ENCODE data around the gene NARS2.
"Not testable (repeated sequence)": the region's sequence is repeated elsewhere in the genome, so short reads cannot be mapped to it uniquely, and the experiment has no call there.

Gene NARS2

DNA sequence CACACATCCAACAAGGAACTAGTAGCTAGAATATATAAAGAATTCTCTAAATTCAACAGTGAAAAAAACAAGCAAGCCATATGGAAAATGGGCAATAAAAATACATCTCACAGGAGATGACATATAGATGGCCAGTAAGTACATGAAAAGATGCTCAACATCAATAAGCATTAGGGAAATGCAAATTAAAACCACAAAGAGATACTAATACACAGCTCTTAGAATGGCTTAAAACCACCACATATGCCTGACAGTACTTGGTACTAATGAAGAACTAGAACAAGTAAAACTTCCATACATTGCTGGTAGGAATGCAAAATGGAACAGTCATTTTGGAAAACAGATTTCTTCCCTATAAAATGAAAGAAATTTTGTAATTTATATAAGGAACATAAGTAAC, 85.5 kb downstream of the NARS2 start:
- no peak for DNase-seq (ENCODE audit: low read depth in 2 of 2)

DNA sequence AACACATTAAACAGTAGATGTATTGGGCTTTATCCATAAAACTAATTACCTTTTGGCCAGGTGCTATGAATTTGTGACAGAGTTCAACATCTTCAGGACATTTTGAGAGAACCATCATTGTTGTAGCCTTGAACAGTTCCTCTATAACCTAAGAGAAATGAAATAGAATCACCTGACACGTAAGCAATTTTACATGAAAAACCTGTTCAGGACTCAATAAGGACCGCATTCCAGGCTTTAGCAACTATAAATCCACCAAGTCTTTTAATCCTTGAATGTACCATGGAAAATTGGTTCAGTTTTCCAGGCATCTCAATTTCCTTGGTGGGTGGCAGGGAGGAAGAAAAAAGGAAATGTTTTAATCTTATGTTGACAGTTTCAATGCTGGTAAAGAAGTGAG, 96.1 kb downstream of the NARS2 start:
- DNase-seq (ENCODE audit: low read depth in 2 of 2) = no peak

DNA sequence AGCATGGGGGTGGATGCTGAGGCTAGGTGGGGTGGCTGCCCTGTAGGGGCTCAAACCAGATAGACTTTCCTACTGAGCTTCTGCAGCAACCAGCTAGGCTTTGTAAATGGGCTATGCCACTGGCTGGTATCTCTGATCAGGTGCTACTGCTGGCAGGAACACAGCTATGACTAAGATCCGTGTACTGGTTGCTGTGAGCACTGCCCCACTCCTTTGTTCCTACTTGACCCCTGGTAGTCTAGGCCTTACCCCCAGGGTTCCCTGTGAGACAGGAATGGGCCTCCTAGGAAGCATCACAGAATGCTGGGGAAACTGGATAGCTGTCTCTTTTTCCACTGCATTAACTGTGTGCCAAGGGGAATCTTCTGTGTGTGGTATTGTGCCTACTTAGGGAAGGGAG, 98.6 kb downstream of the NARS2 start:
- DNase-seq (ENCODE audit: low read depth in 2 of 2) = no peak

DNA sequence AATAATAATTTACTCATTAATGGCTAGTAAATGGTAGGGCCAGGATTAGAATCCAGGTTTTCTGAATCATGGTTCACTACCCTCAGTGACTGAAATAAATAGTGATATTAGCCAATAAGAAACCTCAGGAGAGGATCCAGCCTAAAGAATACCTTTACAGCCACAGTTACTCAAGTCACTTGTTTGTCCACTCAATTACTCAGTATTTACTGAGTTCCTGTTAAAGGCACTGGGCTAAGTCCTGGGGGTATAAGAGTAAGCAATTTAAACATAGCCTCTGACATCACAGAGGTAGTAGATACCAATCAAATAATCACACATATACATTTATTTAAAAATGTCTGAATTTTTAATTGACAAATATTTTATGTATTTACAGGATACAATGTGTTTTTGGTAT, 100.2 kb downstream of the NARS2 start:
- DNase-seq (ENCODE audit: low read depth in 2 of 2) = no peak

DNA sequence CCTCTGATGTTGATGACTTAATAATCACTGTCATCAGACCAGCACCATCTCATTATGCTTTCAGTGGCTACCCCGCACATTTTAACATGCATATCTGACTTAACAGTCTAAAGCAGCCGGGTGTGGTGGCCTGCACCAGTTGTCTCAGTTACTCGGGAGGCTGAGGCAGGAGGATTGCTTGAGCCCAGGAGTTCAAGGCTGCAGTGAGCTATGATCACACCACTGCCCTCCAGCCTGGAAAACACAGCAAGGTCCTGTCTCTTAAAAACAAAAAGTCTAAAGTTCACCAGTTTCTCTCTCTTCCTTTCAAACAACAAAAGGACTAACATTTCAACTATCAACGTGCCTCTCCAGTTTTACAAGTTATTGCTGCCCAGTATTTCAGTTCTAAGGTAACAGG, 101.8 kb downstream of the NARS2 start:
- no peak for DNase-seq (ENCODE audit: low read depth in 2 of 2)

DNA sequence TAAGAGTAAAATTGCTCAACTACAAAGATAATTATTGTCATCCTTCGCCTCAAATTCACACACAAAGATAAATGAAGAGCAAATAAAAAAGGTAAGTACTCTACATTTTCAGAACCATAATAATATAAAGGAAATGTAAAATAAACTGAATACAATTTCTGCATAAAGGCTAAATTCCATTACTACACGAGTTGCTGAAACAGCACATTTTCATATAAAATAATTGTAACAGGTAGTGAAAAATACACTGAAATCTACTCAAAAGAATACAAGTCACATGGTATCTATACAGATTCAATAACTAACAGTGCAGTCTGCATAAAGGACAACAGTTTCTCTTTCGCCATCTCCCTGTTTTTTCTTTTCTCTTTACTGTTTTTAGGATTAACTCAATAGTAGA, 102.3 kb downstream of the NARS2 start:
- no peak for DNase-seq (ENCODE audit: low read depth in 2 of 2)

DNA sequence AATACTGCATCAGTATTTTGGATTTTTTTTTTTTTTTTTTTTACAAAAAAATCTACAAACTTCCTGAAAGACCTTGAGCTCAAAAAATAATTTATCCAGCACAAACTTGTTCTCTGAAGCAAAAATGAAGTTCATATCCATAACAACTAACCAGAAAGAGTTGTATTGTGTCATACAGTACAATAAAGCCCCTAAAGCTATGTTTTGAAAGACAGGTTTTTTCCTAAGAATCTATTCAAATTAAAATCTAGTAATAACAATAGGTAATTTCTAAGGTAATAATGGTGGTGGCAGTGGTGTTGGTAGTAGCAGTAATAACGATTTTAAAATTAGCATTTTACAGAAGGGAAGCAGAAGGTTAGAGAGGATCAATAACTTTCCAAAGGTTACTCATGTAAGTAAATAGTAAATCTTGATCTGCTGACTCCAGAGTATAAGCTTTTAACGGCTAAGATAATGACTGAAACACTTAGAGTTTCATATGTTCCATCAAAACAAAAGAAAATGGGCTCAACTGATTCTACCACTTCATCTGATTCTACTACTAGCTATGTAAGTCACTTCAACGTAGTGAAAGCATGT, 103.7 kb downstream of the NARS2 start:
- no peak for DNase-seq (ENCODE audit: low read depth in 2 of 2)

DNA sequence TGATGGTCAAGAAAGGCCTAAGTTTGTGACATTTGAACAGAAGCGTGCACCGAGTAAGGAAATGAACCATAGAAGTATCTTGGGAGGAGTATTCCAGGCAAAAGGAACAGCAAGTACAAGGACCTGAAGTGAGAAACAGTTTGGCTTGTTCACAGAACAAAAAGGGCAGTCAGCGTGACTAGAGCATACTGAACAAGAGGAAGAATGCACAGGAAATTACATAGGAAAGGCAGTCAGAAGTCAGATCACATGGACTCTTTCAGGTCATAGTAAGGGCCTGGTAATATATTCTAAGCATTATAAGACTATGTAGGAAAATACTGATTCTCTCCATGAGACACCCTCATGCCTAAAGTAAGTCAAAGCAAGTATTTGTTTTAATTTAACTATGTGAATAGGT, 104.8 kb downstream of the NARS2 start:
- no peak for DNase-seq (ENCODE audit: low read depth in 2 of 2)

DNA sequence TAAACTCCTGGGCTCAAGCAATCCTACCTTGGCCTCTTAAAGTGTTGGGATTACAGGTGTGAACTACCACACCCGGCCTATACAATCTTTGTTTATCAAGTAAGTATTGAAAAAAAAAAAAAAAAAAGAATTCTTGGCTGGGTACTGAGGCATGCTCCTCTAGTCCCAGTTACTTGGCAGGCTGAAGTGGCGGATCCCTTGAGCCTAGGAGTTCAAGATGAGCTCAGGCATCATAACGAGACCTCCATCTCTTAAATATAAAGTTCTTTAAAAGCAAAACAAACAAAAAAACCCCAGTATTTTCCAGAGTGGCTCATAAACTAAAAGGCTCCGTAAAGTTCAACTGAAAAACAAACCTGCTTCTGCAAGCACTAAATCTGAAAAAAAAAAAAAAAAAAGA, 106.7 kb downstream of the NARS2 start:
- no peak for DNase-seq (ENCODE audit: low read depth in 2 of 2)

DNA sequence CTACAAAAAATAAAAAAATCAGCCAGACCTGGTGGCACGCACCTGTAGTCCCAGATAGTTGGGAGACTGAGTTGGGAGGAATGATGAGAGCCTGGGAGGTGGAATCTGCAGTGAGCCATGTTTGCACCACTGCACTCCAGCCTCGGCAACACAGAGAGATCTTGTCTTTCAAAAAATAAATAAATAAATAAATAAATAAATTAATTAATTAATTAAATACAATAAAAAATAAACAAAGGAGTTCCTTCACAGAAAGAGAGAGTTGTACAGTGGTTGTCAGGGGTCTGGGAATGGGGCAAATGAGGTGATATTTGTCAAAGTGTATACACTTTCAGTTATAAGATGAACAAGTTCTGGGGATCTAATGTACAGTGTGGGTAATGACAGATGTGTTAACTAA, 107.3 kb downstream of the NARS2 start:
- DNase-seq (ENCODE audit: low read depth in 2 of 2) = no peak

DNA sequence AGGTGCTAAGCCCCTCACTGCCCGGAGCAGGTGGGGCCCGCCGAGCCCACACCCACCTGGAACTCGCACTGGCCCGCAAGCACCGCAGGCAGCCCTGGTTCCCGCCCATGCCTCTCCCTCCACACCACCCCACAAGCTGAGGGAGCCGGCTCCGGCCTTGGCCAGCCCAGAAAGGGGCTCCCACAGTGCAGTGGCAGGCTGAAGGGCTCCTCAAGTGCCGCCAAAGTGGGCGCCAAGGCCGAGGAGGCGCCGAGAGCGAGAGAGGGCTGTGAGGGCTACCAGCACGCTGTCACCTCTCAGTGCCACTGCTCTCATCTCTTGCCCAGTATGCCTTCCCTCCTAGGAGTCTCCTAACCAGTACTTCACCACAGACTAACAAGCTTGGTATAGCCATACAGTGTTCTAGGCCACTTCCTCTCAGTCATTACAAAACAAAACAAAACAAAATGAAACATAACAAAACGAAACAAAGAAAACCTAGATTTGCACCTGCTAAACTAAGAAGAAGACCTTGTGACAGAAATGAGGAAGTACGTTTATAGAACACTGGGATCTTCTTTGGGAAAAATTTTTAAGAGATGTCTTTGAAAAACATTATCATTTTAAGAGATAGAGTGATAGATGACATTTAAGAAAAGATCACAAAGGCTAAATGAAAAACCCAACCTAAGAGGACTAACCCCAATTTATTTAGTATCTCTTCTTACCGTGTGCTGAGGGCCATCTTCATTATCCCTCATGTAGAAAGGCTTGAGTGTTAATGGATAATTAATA, 109.3 kb downstream of the NARS2 start:
- DNase-seq (ENCODE audit: low read depth in 2 of 2) = no peak

DNA sequence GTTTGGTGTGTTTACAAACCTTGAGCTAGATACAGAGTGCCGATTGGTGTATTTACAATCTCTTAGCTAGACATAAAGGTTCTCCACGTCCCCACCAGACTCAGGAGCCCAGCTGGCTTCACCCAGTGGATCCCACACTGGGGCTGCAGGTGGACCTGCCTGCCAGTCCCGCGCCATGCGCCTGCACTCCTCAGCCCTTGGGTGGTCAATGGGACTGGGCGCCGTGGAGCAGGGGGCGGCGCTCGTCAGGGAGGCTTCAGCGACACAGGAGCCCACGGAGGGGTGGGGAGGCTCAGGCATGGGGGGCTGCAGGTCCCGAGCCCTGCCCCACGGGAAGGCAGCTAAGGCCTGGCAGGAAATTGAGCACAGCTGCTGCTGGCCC, 109.9 kb downstream of the NARS2 start:
- DNase-seq (ENCODE audit: low read depth in 2 of 2) = not testable (repeated sequence)

DNA sequence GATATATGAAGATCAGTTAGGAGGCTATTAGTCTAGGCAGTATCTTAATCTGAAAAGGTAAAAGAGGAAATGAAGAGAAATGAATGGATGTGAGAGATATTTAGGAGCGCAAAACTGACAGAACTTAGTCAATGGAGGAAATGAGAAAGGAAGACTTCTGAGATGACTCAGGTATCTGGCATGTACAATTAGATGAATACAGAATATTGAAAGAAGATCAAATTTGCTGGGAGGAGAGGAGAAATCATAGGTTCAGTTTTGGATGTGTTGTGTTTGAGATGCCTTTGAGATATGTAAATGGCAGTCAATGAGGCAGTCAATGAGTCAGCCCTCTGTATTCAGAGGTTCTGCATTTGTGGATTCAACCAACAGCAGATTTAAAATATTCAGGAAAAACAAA, 114.2 kb downstream of the NARS2 start:
- no peak for DNase-seq (ENCODE audit: low read depth in 2 of 2)

DNA sequence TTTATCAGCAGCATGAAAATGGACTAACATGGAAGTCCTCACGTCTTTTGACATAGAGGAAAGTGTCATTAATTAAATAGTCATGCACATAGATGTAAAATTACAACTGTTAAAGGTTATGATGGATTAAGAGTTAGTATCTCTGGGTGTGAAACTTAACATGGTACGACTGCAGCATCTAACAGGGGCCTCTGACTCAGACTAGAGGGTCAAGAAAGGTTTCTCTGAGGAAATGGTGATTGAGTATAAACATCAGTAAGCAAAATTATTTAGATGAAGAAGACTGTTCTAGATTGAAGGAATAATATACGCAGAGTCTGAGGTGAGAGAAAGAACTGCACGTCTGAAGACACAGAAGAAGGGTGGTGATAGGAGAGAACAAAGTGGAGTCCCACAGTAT, 114.9 kb downstream of the NARS2 start:
- DNase-seq (ENCODE audit: low read depth in 2 of 2) = no peak

DNA sequence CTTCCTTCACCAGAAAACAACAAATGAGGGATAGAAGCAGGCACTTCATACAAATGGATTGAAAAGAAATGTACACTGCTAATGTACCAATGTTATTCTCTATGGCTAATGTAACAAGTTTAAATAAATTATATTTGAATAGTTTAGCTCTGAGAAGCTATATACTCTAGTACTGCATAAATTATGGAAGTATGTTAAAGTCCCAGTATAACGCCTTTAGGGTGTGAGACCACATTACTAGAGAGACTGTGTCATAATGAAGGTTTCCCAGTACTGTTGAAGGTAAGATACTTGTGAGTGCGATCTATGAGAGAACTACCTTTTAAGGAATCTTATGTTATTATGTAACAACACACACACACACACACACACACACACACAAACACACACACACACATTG, 117.2 kb downstream of the NARS2 start:
- no peak for DNase-seq (ENCODE audit: low read depth in 2 of 2)

DNA sequence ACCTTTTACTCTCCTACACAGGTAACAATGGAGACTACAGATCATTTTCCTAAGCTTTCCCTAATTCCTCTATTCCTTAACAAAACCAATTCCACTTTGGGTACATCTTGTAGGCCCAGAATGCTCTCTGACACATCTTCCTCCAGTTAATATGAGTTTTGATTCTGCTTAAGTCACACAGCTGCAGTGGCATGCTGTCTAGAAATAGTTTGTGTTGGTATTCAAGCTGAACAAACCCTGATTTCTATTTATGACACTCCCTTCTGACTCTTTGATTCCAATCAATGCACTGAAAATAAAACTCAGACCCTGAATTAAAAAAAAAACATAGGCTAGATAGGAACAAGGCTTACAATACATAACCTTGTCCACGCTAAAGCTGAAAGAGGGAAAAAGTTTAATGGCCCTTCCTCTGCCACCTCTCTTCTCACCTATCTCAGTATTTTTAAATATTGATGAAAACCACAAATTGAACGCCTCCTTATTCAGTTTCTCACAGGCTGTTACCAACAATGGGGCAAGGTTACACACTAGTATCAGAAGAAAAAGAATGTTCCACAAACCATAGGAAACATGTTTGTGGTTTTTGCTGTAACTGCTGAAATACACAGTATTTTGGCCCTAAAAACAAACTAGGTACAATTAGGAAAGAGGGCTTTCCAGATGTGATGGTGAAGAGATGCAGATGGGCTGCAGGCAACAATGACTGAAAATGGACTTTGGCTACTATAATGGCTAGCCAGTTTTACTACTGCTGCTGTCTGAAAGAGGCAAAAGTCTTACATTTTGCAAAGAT, 121.3 kb downstream of the NARS2 start:
- no peak for DNase-seq (ENCODE audit: low read depth in 2 of 2)

DNA sequence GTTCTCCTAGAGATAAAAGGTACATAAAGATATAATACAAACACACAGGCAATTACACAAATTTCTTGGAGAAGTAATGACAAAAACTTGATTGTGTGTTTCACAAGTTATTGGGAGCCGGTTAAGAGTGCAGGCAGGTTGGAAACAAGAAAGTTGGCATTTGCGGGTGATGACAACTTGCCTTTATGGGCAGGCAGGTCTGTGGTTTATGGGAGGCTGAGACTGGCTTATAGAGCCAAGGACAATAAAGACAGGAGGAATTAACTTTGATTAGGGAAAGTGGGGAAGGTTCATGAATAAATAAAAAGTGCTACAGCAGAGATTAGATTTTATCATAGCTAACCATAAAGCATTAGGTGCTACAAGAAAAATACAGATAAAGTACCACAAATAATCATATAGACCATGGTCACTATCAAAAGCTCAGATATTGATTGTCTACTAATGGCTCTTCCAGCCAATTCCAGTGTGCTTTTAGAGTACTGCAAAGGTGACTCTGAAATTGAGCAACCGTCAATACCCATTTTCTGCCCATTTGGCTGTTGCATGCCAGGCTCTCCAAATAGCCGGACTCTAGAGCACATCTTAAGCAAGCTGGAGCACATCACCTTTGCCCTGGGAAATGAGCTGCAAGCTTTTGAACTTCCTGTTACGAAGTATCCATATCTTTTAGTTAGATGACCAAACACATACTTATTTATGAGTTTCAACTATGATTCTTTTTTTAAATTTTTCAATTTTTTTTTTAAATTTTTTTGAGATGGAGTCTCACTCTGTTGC, 123.1 kb downstream of the NARS2 start:
- no peak for DNase-seq (ENCODE audit: low read depth in 2 of 2)

DNA sequence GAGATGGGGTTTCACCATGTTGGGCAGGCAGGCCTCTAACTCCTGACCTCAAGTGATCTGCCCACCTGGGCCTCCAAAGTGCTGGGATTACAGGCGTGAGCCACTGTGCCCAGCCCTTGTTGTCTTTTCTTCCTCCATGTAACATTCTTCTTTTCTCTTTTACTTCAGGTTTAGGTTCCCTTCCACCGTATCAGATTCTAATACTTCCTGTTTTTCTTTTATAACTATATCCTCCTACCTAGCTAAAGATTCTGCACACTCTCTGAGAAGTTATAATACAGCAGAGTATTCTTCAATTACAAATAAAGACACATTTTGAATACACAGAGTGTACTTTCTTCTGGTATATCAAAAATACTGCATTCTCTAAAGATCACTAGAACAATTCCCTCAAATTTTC, 123.8 kb downstream of the NARS2 start:
- no peak for DNase-seq (ENCODE audit: low read depth in 2 of 2)

DNA sequence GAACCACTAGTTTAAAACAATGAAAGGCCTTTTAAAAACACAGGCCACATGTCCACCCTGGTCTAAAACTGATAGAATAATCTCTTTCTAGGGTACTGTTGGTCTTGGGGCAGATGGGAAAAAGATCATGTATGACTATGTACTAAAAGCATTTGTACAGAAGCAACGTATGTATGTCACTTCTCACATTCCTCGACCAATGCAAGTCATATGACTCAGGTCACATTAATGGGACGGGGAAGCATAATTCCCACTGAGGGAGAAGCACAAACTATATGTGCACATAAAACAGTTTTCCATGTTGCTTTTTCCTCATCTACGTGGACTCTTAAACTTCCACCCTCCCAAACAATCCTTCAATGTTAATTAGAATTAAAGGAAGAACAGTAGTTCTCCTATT, 124.8 kb downstream of the NARS2 start:
- DNase-seq (ENCODE audit: low read depth in 2 of 2) = no peak

DNA sequence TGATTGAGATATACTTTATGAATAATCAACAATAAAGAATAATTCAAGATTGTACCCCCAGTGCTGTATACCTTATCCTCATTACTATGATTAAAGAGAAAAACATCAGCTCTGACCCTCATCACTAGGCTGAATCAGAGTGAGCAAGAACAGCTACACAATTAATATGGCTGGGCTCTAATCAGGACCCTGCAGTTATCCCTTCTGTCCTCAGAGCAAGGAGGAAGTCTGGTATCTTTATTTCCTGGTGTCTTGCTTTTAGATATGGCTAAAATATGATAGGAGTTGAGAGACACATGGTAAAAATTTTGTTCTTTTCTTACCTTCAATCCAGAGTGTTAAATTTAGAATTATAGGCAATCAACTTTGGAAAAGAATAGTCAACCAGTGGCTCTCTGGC, 128.5 kb downstream of the NARS2 start:
- no peak for DNase-seq (ENCODE audit: low read depth in 2 of 2)

DNA sequence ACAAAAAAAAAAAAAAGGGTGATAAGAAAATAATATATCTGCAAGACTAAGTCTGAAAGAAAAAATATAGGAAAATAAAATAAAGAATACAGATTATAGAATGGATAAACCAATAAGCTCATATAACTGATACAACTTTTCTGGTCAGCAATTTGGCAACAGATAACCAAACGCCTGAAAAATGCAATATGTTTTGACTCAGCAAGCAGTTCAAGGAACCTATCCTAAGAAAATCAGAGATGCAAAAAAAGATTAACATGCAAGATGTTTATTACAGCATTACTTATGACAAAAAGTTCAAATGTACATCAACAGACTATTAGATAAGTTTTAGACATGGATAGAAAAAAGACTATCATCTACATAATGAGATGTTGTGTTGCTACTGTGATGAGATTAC, 129.9 kb downstream of the NARS2 start:
- DNase-seq (ENCODE audit: low read depth in 2 of 2) = no peak

DNA sequence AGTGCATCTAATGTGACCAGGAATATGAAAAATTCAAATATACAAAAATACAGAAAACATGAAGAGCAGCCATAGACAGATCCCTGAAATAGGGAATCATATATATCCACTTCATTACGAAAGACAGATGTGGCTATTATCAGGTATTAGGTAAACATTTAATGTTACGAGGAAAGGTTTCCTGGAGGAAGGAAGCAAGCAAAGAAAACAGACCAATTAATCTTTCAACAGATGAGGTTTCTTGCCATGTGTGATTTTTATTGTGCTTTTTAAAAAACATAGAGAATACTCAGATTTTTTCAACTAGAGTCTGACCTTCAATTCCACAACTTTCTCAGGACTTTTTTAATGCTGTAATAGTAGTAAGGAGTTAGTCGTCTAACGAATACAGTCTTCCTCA, 132.7 kb downstream of the NARS2 start:
- no peak for DNase-seq (ENCODE audit: low read depth in 2 of 2)

All from stimulated activated CD4-positive, alpha-beta T cell treated with anti-CD3 and anti-CD28 coated beads, Interleukin-15, amount 100 ng/mL, for 48 hours (primary cell).